HG03196 (cell line): ENCODE measurements around the gene CERK.
"Not testable (repeated sequence)": the region's sequence is repeated elsewhere in the genome, so short reads cannot be mapped to it uniquely, and the experiment has no call there.

Experiments used
- ATAC-seq: cut with Tn5 transposase; IDR thresholded peaks from one replicate; pipeline ENCODE4 v1.9.1; 2021; ENCODE audit not compliant: unreplicated experiment

CERK gene

GRCh38 chr22:46749682-46750529, 11.9 kb upstream of the CERK start:
- ATAC-seq, result no peak

DNA sequence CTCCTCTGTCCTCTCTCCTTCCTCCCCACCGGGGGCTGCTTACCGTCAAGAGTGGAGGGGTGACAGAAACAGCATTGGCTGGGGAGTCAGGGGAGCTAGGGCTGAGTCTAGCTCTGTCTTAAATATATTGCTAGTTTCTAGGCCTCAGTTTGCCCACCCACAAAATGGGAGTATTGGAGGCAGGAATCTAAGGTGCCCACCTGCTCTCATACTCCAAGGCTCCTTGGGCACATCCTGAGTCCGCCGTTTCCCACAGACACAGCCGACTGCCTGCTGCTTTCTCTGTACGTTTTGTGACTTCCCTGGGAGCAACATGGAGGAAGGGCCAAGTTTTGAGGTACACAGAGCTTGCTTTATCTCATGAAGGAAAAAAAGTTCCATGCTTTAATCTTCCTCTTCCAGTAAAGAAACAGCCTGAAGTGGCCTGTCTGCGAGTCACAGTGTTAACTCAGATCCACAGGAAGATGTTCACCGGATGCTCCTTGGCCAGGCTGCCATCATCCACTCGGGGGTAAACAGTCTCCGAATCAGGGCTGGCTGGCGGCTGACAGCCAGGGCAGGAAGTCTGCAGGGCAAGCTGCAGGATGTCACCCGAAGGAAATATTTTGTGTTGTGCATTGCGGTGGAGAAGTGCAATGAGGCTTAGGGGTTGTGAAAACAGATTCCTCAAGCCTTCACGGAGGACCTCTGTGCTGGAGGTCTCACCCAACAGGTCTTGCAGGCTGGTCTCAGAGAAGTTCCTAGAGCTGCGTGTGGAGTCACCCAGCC, 11.0 kb upstream of the CERK start:
- ATAC-seq, result no peak

GRCh38 chr22:46748206-46748907, 10.3 kb upstream of the CERK start:
- no peak for ATAC-seq

DNA sequence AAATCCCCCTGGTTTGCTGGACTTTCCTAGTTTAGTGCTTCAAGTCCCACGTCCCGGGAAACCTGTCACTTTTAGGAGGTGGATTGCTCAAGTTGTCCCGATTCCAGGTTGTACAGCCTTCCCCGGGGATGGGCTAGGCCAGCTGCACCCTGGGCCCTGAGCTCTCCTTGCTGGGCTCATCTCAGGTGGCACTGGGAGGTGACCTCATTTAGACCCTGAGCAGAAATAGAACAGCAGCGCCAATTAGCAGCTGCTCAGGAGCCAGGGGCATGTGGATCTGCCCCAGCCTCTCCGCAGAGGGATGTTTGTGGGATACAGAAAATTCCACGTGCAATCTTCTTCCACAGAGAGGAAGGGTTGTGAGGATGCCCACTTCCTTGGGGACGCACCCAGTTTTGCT, 9.6 kb upstream of the CERK start:
- ATAC-seq, result no peak

DNA sequence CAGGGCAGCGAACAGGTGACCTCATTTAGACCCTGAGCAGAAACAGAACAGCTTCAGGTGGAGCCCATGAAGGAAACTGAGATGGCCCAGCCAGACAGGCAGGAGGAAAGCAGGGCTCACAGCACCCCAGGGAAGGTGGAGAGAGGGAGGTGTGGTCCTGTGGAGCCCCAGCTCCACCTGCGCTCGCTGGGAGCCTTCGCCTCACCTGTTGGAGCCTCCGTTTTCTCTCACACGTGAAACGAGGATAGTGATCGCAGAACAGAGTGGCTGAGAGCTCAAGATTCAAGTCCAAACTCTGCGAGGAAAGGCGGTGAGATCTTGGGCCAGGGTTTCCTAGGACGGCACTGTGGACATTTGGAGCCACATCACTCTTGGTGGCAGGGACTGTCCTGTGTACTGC, 8.6 kb upstream of the CERK start:
- ATAC-seq, result no peak

GRCh38 chr22:46746192-46746591, 8.1 kb upstream of the CERK start:
- ATAC-seq, result no peak

- no peak for ATAC-seq
Measured at GRCh38 chr22:46744581-46744980, 6.5 kb upstream of the CERK start.

- no peak for ATAC-seq
Measured at GRCh38 chr22:46742576-46743221, 4.6 kb upstream of the CERK start.

DNA sequence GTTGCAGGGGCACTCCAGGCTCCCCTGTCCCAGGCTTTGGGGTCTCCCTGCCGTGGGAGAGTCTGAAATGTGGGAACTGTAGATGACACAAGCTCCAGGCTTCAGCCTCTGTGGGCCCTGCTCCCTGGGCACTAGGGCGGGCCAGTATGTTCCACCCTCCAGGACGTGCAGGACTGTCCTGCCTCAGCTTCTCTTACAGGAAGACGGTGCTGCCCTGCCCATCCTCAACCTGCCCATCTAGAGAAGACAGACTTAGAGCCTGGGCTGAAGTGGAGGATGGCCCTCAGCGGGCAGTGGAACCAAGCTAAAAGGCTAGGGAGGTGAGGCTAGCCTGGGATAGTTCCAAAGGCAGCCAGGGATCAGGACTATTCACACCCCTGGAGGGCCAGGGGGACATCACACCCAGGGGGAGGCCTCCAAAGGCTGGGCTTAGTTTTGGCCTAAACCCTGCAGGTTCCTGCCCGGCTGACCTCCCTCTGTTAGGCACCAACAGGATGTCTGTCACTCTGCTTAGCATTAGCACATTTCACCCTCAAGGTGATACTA, 4.0 kb upstream of the CERK start:
- no peak for ATAC-seq

DNA sequence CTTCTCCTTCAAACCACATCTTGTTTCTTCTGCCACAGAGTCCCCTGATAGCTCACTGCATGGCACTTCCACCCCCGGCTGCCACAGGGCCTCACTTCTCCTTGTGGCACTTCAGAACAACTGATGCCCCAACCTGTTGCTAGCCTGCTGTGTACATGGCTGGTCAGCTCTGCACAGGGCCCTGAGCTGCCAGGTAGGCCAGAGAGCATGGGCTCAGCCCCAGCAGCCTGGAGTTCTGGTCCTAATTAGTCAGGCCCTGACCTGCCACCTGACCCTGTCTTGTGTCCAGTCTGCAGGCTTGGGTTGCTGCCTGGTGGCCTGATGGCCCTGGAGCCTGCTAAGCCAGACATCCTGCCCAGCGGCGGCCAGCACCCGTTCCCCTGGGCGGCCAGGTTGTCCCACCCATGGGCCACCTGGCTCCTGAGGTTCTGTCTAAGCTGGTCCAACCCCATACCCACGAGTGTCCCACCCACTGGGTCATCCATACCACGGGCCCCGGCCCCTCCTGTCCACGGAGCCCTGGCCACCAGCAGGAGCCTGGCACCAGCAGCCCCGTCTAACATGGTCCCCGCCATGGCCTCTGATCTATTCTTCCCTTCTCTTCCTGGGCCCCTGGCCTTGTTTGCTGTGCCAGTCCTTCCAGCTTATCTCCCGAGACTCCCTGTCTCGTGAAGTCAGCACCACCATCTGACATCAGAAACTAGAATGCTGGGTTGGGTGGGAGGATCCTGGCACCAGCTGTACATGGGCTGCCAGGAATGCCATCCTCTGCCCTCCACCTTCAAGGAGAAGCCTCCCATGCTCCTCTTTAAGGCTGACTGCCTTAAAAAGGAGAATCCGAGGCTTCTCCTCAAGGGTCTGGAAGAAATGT, 3.1 kb upstream of the CERK start:
- ATAC-seq, result no peak

- ATAC-seq, result no peak
Measured at GRCh38 chr22:46739094-46739870, 1.2 kb upstream of the CERK start.

DNA sequence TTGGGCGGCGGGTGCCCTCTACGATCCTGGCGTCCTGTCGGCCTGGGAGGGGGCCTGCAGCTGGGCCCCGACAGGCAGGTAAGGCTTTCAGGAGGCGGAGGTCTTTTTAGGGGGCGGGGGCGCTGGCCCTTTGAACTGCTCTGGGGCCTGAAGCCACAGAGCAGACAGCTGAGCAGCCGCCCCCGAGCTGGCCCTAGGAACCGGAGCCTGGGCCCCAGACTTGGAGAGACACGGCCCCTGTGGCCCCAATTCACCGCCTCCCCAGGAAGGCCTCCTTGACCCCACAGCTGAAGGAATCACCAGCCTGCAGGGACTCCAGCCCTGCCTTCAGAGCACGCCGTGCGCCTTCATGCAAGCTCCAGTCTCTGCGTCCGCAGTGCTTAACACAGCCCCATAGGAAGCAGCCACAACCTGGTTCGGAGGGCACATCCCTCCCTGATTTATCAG, 618 bp upstream of the CERK start:
- no peak for ATAC-seq

DNA sequence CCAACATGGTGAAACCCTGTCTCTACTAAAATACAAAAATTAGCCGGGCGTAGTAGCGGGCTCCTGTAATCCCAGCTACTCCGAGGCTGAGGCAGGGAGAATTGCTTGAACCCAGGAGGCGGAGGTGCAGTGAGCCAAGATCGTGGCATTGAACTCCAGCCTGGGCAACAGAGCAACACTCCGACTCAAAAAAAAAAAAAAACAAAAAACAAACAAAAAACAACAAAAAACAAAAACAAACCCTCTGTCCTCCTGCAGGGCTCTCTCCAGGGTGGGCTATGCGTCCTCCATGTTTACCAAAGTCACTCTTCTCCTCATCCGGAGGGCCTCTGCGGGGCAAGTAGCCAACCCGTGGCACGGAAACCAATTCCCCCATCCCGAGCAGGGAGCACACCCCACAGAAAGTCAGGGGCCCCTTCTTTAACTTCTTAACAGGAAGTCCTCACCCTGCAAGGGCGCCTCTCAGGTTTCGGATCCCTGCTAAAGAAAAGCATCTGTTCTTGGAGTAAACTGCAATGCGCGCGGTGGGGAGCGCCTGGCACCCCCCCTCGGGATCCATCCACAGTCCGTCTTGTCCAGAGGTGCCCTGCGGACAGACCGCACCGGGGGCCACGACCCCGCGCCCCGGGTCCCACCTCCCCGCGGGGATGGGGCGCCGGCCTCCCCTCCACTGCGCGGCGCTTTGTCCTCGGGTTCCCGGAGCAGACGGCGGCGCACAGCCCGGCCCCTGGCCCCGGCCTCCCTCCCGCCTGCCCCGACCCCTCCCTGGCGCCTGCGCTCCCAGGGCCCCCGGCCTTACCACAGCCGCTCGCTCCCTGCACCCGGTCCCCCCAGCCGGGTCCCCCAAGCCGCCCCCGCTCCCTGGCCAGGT, 712 bp downstream of the CERK start:
- ATAC-seq, result peak; percentile 21

GRCh38 chr22:46736705-46737104, 1.3 kb downstream of the CERK start:
- ATAC-seq, result no peak

DNA sequence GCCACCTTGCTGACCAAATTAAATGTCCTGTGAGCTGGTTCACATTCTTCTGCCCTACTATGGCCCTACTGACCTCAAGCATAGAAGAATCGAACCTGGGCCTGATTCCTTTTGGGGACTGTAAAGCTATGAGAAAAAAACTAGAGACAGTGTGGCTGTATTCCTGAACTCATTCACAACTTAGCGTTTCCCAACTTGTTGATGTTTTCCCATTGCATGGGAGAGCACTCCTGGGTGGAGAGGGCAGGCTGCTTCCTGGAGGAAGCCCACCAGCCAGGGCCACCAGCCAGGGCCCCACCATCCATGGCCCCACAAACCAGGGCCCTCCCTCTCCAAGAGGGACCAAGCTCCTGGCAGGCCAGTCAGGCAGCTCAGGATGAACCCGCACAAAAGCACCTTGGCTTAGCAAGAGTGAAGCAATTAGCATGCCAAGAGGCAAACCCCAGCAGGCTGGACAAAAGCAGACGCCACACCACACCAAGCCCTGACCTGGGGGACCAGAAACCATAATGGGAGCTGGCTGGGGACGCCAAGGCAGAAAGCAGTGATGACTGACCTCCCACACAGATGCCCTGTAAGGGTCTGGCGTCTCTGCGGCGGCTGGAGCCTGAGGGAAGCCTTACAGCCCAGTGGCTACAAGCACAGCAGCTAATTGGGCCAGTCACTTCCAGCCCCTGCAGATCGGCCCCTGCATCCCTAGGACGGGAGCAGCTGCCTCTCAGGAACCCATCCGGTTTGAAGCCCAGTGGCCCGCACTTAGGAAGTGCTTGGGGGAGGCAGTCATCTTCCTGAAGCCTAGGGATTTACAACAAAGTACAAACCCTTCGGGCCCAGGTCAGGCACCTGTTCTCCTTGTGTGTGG, 2.1 kb downstream of the CERK start:
- ATAC-seq, result no peak

GRCh38 chr22:46734830-46735453, 3.1 kb downstream of the CERK start:
- no peak for ATAC-seq

DNA sequence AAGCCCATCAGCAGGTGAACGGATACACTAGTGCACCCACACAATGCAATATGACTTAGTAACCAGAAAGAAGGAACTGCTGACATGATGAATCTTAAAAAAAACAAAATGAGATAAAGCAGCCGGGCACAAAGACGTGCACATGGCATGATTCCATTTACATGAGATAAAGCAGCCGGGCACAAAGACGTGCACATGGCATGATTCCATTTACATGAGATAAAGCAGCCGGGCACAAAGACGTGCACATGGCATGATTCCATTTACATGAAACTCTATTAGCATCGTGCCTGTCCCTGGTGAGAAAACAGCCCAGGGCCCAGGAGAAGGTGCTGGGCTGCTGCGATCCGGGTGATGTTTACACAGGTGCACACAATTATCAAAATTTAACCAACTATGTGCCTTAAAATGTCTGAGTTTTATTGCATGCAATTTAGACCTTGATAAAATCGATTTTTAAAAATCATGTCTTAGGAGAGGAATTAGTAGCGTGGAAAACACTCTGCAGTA, 3.8 kb downstream of the CERK start:
- ATAC-seq, result not testable (repeated sequence)
